Tibial nerve (tissue), 4 donors: ENCODE data around the gene RPL18. TPM values are rescaled to one million over a fixed set of nuclear protein-coding genes. Genes with fewer than 3 reads are reported as not detected.

Experiments used
- DNase-seq, 2 donors: peaks; one replicate each; pipeline ENCODE4 v3.0.0-alpha.2; 2019; ENCODE audit warnings: low spot score in 2 of 2
- H3K27ac ChIP-seq, 4 donors: fragments of 200-600 bp; sonication (generic) in 3 of 4; one replicate each; pipeline ENCODE4 v1.5.1; 2017 to 2019; ENCODE audit warnings: mild to moderate bottlenecking in 1 of 4
- H3K27me3 ChIP-seq, 2 donors: fragments of 200-600 bp; sonication (generic) in 1 of 2; one replicate each; pipeline versions ENCODE4 v1.5.1 to v1.6.0; 2017 to 2019
- H3K36me3 ChIP-seq, 3 donors: fragments of 200-600 bp; sonication (generic); one replicate each; pipeline ENCODE4 v1.5.1; 2018 to 2019
- H3K4me1 ChIP-seq, 4 donors: fragments of 200-600 bp; sonication (generic) in 3 of 4; one replicate each; pipeline ENCODE4 v1.5.1; 2017 to 2019
- H3K4me3 ChIP-seq, 4 donors: fragments of 200-600 bp; sonication (generic) in 3 of 4; one replicate each; pipeline ENCODE4 v1.5.1; 2017 to 2019; ENCODE audit warnings: mild to moderate bottlenecking in 1 of 4, moderate library complexity in 1 of 4
- H3K9me3 ChIP-seq, 4 donors: fragments of 200-600 bp; sonication (generic) in 3 of 4; one replicate each; pipeline ENCODE4 v1.5.1; 2017 to 2019
- CTCF ChIP-seq, 5 experiments: fragments of 200-600 bp in 3 of 5; fragments of 450-650 bp in 2 of 5; sonication (generic) in 3 of 5; IDR thresholded peaks; one replicate each; pipeline ENCODE4 v1.5.1; 2016 to 2019; ENCODE audit warnings: antibody characterized with exemption in 5 of 5, mild to moderate bottlenecking in 3 of 5, moderate library complexity in 2 of 5
- EP300 ChIP-seq, 2 donors: sonication (generic); formaldehyde crosslinking; IDR thresholded peaks; one replicate each; pipeline ENCODE4 v1.6.1; 2017; ENCODE audit warnings: antibody characterized with exemption in 2 of 2, mild to moderate bottlenecking in 1 of 2
- POLR2A ChIP-seq, 2 donors: fragments of 450-650 bp; IDR thresholded peaks; one replicate each; pipeline ENCODE4 v1.6.1; 2017; ENCODE audit warnings: antibody characterized with exemption in 2 of 2, mild to moderate bottlenecking in 2 of 2, moderate library complexity in 2 of 2
- WGBS, 2 donors: methylation state at CpG; one replicate each; pipeline ENCODE4 v1.1.5; 2018; 5-methylcytosine and 5-hydroxymethylcytosine counted together
- total RNA-seq, 4 donors: library from RNA; depleted of rRNA; stranded (reverse); fragments of >200 nt; gene quantifications; one replicate each; pipeline ENCODE4 v1.1.0, GENCODE V29; 2016

Gene RPL18
- total RNA-seq, 4 donors from 2014 or later = 2,253 to 3,141 (median 2,490) TPM

GRCh38 chr19:48575931-48576622 lies 42.9 kb downstream of the RPL18 start:
- Histone ChIP-seq H3K36me3 (no peaks in the 10 kb centered on the region), H3K4me3 (no peak overlapping the region), H3K9me3 (no peaks in the 10 kb centered on the region), H3K4me1 (no peaks in the 10 kb centered on the region), H3K27me3 (peaks cover 0 to 4% of the 10 kb centered on the region in 2 donors), H3K27ac (no peak overlapping the region)
- TF ChIP-seq POLR2A (IDR thresholded peaks at IDR 0.05) (no peak), CTCF (IDR thresholded peaks at IDR 0.05) (no peak), EP300 (IDR thresholded peaks at IDR 0.05) (no peak)
- WGBS, 2 donors = 81 to 87% methylated on average over 23 of the region's 23 CpGs
- no peak for DNase-seq

DNA sequence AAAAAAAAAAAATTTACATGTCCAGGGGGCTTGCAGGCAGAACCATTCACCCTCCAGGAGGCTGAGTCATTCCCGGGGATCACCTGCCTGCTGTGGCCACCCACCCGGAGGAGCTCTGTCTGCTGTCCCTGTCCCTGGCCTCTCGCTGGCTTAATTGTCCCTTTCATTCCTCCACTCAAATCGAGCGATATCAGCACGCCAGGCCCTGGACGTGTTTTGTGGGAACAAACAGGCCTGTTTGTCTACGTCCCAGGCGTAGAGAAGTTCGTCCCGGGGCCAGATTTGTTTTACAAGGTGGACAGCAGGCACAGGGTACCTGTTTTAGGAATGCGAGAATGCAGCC lies 45.8 kb downstream of the RPL18 start:
- WGBS, 2 donors = 57 to 58% methylated on average over 12 of the region's 12 CpGs
- Histone ChIP-seq H3K4me1 (peaks cover 0 to 7% (median 0%) of the 10 kb centered on the region in 4 donors), H3K9me3 (no peaks in the 10 kb centered on the region), H3K27ac (no peak overlapping the region), H3K27me3 (peaks cover 0 to 21% of the 10 kb centered on the region in 2 donors), H3K36me3 (no peaks in the 10 kb centered on the region), H3K4me3 (no peak overlapping the region)
- DNase-seq = no peak
- TF ChIP-seq EP300 (IDR thresholded peaks at IDR 0.05) = no peak
- no peak for TF ChIP-seq POLR2A (IDR thresholded peaks at IDR 0.05)
- TF ChIP-seq CTCF (IDR thresholded peaks at IDR 0.05) = no peak

DNA sequence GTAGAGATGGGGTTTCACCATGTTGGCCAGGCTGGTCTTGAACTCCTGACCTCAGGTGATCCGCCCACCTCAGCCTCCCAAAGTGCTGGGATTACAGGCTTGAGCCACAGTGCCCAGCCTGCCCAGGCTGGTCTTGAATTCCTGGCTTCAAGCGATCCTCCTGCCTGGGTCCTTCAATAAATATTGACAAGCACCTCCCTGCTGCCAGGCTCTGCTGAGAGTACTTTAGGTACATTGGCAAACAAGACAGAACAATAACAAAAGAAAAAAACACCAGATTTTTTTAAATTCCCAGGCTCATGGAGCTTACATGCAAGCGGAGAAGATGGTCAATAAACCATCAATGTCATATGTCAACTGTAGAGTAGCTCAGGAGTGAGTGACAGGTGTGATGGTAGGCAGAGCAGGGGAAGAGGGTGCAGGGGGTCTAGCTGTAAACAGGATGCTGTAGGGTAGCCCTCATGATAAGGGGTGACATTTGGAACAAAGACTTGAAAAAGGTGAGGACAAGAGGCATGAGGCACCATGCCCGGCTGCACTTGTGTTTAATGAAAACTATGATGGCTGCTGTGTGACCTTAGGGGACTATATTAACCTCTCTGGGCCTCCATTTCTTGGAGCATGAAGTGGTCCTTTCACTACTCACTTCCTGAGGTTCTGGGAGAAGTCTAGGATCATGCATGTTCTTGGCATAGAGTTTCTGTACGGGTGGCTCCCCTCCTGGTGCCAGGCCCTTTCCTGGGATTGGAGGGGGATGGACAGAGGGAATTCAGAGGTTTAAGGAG lies 47.4 kb downstream of the RPL18 start:
- TF ChIP-seq EP300 (IDR thresholded peaks at IDR 0.05) (no peak), POLR2A (IDR thresholded peaks at IDR 0.05) (no peak), CTCF (IDR thresholded peaks at IDR 0.05) (no peak)
- H3K4me1 ChIP-seq = peaks cover 0 to 7% (median 0%) of the 10 kb centered on the region in 4 donors
- no peaks in the 10 kb centered on the region for H3K9me3 ChIP-seq
- H3K27me3 ChIP-seq = peaks cover 0 to 34% of the 10 kb centered on the region in 2 donors
- H3K27ac ChIP-seq = no peak overlapping the region
- no peak overlapping the region for H3K4me3 ChIP-seq
- no peak for DNase-seq
- H3K36me3 ChIP-seq = no peaks in the 10 kb centered on the region
- WGBS, 2 donors = 65 to 68% methylated on average over 5 of the region's 5 CpGs

- peaks cover 0 to 38% of the 10 kb centered on the region in 2 donors for H3K27me3 ChIP-seq
- TF ChIP-seq EP300 (IDR thresholded peaks at IDR 0.05) = no peak
- H3K4me1 ChIP-seq = peaks cover 0 to 7% (median 0%) of the 10 kb centered on the region in 4 donors
- no peaks in the 10 kb centered on the region for H3K36me3 ChIP-seq
- 53 to 56% methylated on average over 11 of the region's 11 CpGs for WGBS, 2 donors
- H3K9me3 ChIP-seq = no peaks in the 10 kb centered on the region
- no peak overlapping the region for H3K27ac ChIP-seq
- DNase-seq = no peak
- H3K4me3 ChIP-seq = no peak overlapping the region
Observed at GRCh38 chr19:48569814-48570213, 49.2 kb downstream of the RPL18 start.

DNA sequence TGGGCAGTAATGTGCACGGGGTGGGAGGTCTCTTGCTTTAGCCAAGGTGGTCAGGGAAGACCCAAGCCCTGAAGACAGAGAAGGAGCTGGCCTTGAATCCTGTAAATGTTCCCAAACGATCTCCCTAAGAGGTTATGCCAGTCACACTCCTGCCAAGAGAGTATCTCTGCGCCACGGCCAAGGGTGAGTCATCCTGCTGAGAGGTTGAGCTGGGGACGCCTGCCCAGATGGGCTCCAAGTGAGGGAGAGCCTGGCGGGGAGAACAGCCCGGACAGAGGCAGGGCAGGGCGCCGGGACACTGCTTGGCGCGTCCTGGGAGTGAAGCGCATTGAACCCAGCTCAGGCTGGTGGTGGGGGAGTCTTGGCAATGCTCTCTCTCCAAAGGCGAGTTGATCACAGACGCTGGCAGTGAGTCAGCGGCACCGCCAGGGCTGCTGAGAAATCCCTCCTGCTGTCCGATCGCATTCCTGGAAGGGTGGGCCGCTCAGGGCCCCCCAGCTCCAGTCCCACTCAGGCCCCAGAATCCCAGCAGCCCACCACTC lies 50.6 kb downstream of the RPL18 start:
- Histone ChIP-seq H3K36me3 (no peaks in the 10 kb centered on the region), H3K4me1 (peaks cover 0 to 7% (median 0%) of the 10 kb centered on the region in 4 donors), H3K4me3 (no peak overlapping the region), H3K9me3 (no peaks in the 10 kb centered on the region), H3K27me3 (peaks cover 0 to 38% of the 10 kb centered on the region in 2 donors), H3K27ac (peak overlapping the region in 1 of 4 donors; percentile 14)
- WGBS, 2 donors = 3% methylated on average over 16 to 19 of the region's 19 CpGs
- peak; percentile 56 to 68 for DNase-seq
- TF ChIP-seq CTCF (IDR thresholded peaks at IDR 0.05) = no peak
- TF ChIP-seq EP300 (IDR thresholded peaks at IDR 0.05) = peak in 1 of 2 donors; percentile 24

Other genes starting within 250 kb of the RPL18 start
- 10 to 100 TPM; 51.3 to 78.6 (median 65.8) TPM for gene KDELR1, start 227.6 kb downstream of the RPL18 start, total RNA-seq
- under 1 TPM; 0.42 to 0.90 (median 0.51) TPM for gene GRIN2D, start 225.5 kb downstream of the RPL18 start, total RNA-seq
- 10 to 100 TPM; 15.1 to 33.1 (median 29.7) TPM for gene GRWD1, start 173.2 kb downstream of the RPL18 start, total RNA-seq
- gene KCNJ14, start 163.6 kb downstream of the RPL18 start, total RNA-seq = 1 to 10 TPM in 2 of 4 donors, under 1 TPM in 2; 0.44 to 4.1 (median 1.5) TPM
- 100 to 1,000 TPM in 1 of 4 donors, 10 to 100 TPM in 3; 56.7 to 114 (median 65.1) TPM for gene CYTH2, start 149.8 kb downstream of the RPL18 start, total RNA-seq
- 1 to 10 TPM in 1 of 4 donors, under 1 TPM in 2, not detected in 1; under 0.01 to 1.8 (median 0.59) TPM for gene LMTK3, start 107.3 kb downstream of the RPL18 start, total RNA-seq
- not detected for gene SULT2B1, start 67.0 kb downstream of the RPL18 start, total RNA-seq
- gene SPACA4, start 12.4 kb downstream of the RPL18 start, total RNA-seq = not detected
- not detected for gene FAM83E, start 4.1 kb downstream of the RPL18 start, total RNA-seq
- gene SPHK2, start 328 bp upstream of the RPL18 start, total RNA-seq = 10 to 100 TPM; 28.0 to 34.7 (median 30.1) TPM
- gene DBP, start 18.2 kb upstream of the RPL18 start, total RNA-seq = 10 to 100 TPM in 2 of 4 donors, 1 to 10 TPM in 2; 2.4 to 20.1 (median 10.1) TPM
- gene CA11, start 27.0 kb upstream of the RPL18 start, total RNA-seq = 1 to 10 TPM; 3.1 to 5.4 (median 4.0) TPM
- 1 to 10 TPM in 3 of 4 donors, under 1 TPM in 1; 0.78 to 6.9 (median 2.2) TPM for gene NTN5, start 53.8 kb upstream of the RPL18 start, total RNA-seq
- under 1 TPM in 1 of 4 donors, not detected in 3; 0.44 TPM for gene FUT2, start 76.8 kb upstream of the RPL18 start, total RNA-seq
- gene MAMSTR, start 100.5 kb upstream of the RPL18 start, total RNA-seq = 1 to 10 TPM; 2.7 to 7.2 (median 5.9) TPM
- 10 to 100 TPM; 12.3 to 23.3 (median 19.8) TPM for gene RASIP1, start 121.4 kb upstream of the RPL18 start, total RNA-seq
- under 1 TPM in 2 of 4 donors, not detected in 2; 0.21 to 0.30 TPM for gene IZUMO1, start 127.7 kb upstream of the RPL18 start, total RNA-seq
- 1 to 10 TPM in 3 of 4 donors, under 1 TPM in 1; 0.98 to 4.2 (median 2.4) TPM for gene FUT1, start 133.5 kb upstream of the RPL18 start, total RNA-seq
- gene FGF21, start 136.3 kb upstream of the RPL18 start, total RNA-seq = not detected
- gene BCAT2, start 191.9 kb upstream of the RPL18 start, total RNA-seq = 100 to 1,000 TPM in 1 of 4 donors, 10 to 100 TPM in 3; 75.8 to 108 (median 88.3) TPM
- 10 to 100 TPM; 20.1 to 34.5 (median 26.3) TPM for gene HSD17B14, start 217.3 kb upstream of the RPL18 start, total RNA-seq
- 100 to 1,000 TPM; 211 to 444 (median 282) TPM for gene PLEKHA4, start 249.4 kb upstream of the RPL18 start, total RNA-seq